CD4-positive, alpha-beta T cell treated with Interferon alpha-2 for 1 hour (primary cell): Measurements from ENCODE around the gene CENPU.
A peak's percentile ranks its signal among the peaks of the same experiment; 100 is the strongest.

Experiments used
- DNase-seq, 2 donors: peaks; one replicate each; pipeline ENCODE4 v3.0.0-alpha.2; 2020 to 2022

The CENPU gene

DNA sequence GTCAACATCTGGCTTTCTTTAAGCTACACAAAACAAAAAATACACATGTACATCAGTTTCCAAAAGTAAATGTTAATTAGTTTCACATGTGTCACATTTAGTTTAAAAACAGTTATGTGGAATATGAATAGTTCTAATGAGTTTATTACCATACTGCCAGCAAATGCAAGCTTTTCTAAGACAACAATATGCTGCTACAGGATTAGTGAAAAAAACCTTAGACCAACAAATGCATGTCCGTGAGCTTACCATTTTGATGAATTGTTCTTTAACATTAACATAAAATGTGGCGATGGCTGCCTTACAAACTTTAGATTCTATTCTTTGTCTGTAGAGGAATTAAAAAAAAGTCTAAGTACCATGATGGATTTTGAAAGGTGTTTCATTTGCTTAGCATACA, 31.8 kb downstream of the CENPU start:
- DNase-seq = no peak

DNA sequence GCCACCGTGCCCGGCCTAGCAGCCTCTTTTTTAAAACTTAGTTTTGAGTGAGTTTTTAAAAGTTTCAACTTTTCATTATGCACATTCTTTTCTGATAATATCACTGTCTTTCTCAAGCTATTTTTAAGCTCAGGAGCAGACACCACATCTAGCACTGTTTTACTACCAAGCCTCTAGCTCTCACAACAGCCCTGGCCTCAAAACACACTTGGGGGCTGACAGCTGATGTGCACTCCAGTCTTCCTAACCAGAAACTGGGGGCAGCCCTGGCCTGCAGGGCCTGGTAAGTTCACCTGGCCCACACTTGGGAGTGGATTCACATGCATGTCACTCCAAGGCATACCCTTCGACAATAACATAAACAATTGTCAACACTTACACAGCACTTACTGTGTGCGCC, 34.0 kb downstream of the CENPU start:
- no peak for DNase-seq

GRCh38 chr4:184697956-184698355, 35.9 kb downstream of the CENPU start:
- DNase-seq = no peak

DNA sequence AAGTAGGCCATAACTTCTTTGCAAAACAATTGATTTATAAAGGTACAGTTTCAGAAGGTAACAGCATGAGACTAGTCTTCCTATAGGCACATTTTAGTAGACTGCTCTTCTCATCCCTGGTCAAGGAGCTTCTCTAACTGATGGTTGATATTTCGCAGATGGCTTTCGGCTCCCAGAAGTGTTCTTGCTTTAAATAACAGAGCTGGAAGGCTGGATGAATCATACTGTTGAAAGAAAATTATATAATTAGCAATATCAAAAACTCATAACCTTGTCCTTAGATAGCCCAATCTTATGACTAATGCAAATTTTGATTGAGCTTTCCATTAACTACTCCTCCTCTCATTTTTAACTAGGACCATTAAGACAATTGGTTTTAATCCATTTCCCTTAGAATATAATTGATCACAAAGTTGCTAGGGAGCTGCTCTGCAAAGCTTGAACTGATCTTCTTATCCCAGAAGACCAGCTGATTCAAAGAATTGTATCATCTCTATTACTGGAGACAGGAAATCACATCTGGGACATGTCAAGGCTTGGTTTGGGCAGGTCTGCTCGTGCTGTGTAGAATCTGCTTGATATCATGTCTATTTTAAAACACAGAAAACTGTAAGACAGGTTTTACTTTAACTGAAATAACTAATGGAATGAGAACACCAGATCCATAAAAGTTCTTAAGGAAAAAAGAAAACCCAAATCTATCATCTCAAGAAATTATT, 38.6 kb downstream of the CENPU start:
- DNase-seq = no peak

- no peak for DNase-seq
Measured at GRCh38 chr4:184694412-184694956, 39.4 kb downstream of the CENPU start.

DNA sequence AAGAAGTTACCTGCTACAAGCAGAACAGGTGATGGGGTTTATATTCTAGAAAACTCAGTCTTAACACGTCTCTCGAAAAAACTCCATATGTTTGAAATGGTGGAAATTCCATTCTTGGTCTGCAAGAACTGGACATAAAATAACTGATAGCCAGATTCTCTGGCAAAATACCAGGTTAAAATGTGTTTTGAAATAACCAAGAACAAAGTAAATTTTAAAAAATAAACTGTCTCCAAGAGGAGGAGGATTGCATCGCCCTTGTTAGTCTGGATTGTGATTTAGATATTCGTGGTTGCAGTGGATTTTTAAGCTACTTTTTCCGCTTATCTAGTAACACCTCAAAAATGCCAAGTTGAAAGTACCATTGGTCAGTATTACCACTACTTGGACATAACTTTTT, 40.8 kb downstream of the CENPU start:
- DNase-seq = no peak

- DNase-seq = no peak
Measured at GRCh38 chr4:184689681-184690080, 44.2 kb downstream of the CENPU start.

DNA sequence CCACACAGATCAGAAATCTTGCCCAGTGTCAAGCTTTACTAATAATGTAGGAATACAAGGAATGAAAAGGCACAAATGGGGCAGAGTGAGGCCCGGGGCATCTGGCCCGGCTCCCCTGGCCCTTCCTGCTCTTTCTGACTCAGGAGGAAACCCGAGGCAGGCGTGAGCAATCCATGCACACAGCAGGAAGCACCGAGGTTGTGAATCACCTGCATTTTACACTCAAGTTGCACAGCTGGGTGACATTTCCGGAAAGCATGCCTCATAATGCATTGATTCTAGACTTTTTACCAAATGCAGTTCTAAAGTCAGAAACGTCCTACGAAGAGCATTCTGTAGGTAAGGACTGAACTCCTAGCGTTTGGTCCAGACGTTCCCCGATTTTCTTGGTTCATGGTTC, 45.4 kb downstream of the CENPU start:
- DNase-seq = no peak

DNA sequence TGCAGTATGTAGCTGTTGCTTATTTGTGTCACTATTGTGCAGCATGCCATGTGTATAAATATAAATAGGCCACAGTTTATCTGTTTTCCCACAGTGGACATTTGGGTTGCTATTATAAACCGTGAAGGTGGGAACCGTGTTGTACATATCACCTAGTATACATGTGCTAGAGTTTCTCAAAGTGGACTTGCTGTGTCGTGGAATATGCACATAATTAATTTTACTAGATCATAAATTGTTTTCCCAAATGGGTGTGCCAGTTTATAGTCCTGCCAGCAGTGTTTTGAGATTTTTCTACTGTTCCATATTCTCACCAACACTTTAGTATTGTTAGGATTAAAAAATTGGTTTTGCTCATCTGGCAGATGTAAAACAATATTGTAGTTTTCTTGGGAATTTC, 45.9 kb downstream of the CENPU start:
- DNase-seq = no peak

DNA sequence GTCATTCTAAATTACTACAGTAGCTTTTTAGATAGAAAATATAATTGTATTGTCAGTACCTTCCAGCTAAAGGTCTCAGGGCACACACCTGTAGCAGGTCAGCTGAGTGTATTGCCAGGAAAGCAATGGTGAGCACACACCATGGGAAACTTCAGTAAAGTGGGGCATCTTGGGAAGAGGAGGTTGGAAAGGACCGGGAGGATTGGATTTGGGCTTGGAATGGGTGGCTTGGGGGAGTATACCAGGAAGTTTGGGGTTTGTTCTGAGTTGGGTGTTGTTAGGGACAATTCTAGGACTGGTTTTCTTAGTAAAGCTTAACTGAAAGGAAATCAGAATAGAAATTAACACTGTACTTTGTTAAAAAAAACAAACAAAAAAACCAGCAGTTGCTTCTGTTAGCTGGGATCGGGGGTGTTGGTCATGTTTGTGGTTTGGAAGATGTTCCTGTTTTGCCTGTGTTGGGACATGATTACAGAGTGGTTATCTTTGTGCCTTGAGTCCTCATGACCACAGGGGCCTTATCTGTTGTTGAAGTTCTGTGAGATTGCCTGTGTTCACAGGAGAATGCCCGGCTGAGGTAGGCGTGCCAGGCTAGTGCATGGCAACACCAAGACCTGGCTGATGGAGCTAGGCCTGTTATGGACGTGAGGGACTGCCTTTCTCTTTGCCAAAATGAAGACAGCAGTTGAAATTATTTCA, 49.3 kb downstream of the CENPU start:
- DNase-seq = peak in 1 of 2 donors; percentile 4

DNA sequence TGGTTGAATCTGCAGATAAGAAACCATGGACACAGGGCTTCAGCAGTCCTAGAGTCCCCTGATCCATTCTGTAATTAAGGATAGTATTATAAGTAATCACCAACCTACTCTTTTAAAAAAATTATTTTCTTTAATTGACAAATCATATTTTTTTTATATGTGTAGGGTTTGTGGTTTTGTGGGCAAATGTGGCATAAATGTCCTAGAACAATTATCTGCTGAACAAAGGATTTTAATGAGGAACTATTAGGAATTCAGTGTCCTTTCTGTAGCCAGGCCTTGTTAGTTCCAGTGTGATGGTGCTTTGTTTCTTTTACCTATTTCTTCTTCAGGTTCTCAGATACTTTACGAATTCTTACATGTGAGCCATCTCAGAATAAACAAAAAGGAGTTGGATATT, 52.0 kb downstream of the CENPU start:
- no peak for DNase-seq

DNA sequence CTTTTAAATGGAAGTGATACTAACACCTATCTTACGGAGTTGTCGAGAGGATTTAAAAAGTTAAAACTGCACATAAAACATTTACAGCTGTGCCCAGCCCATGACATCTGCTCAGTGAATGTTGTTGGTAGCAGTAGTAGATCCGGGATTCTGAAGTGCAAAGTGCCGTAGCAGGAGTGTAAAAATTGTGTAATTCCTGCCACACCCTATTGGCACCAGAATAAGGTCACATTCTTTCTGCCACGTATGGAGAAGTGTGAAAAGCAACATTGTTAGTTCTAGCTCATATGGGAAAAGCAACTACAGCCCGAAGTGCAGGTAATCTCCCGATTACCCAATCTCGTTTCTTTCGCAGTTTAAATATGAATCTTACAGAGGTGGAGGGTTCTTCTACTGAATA, 53.2 kb downstream of the CENPU start:
- DNase-seq = no peak

DNA sequence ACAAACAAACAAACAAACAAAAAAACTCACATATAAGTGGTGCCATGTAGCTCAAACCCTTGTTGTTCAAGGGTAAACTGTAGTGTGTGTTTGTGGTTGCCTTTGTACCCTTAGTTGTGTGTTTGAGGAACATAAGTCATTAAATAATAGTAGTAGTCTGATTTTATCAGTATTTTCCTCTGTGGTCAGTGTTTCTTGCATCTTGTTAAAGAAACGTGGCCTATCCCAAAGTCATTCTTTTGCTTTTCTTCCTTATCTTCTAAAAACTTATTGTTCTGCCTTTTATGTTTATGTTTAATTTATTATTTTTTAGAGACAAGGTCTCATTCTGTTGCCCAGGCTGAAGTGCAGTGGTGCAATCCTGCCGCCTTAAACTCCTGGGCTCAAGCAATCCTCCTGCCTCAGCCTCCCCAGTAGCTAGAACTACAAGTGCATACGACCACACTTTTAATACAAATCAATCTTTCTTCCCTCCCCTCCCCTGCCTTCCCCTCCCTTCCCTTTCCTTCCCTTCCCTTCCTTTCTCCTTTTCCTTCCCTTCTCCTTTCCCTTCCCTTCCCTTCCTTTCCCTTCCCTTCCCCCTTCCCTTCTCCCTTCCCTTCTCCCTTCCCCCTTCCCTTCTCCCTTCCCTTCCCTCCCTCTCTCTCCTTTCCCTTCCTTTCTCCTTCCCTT, 57.9 kb downstream of the CENPU start:
- no peak for DNase-seq

DNA sequence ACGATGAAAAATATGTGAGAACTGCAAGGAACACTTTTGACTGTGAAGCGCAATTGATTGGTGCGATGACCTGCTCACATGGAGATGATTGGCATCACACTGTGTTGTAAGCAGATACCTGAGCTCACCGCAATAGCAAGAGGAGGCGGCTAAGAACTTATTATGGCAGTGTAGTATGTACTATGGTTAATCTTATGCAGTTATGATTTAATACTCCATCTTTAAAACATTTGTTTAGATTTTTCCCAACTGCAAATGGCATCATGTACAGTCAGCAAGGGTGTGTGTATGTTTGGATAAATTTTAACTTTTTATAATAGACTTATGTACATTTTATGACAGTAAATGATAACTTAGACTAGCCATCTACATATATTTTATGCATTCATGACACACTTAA, 58.9 kb downstream of the CENPU start:
- DNase-seq = no peak

- DNase-seq = no peak
Measured at GRCh38 chr4:184674011-184674410, 59.9 kb downstream of the CENPU start.

- no peak for DNase-seq
Measured at GRCh38 chr4:184672741-184673140, 61.2 kb downstream of the CENPU start.

GRCh38 chr4:184671101-184671500, 62.8 kb downstream of the CENPU start:
- no peak for DNase-seq

- no peak for DNase-seq
Measured at GRCh38 chr4:184669251-184669650, 64.6 kb downstream of the CENPU start.

- peak in 1 of 2 donors; percentile 54 for DNase-seq
Measured at GRCh38 chr4:184668511-184669114, 65.3 kb downstream of the CENPU start.

- DNase-seq = no peak
Measured at GRCh38 chr4:184668096-184668495, 65.8 kb downstream of the CENPU start.

GRCh38 chr4:184666670-184667069, 67.2 kb downstream of the CENPU start:
- DNase-seq = no peak

- DNase-seq = no peak
Measured at GRCh38 chr4:184664445-184665210, 69.3 kb downstream of the CENPU start.

- no peak for DNase-seq
Measured at GRCh38 chr4:184662236-184662635, 71.7 kb downstream of the CENPU start.
